ENCODE results near the gene KHK. TPM values are rescaled to one million over a fixed set of nuclear protein-coding genes. Genes with fewer than 3 reads are reported as not detected.

Gene KHK
- total RNA-seq, 4 donors from 2014 or later = 1.6 to 3.3 (median 2.1) TPM

GRCh38 chr2:27041752-27042151 is 44.8 kb upstream of the KHK start:
- ATAC-seq (ENCODE audit: low FRiP score) = no peak
- no peak for TF ChIP-seq CTCF (IDR thresholded peaks at IDR 0.05)
- no peak for DNase-seq (ENCODE audit: low spot score)

DNA sequence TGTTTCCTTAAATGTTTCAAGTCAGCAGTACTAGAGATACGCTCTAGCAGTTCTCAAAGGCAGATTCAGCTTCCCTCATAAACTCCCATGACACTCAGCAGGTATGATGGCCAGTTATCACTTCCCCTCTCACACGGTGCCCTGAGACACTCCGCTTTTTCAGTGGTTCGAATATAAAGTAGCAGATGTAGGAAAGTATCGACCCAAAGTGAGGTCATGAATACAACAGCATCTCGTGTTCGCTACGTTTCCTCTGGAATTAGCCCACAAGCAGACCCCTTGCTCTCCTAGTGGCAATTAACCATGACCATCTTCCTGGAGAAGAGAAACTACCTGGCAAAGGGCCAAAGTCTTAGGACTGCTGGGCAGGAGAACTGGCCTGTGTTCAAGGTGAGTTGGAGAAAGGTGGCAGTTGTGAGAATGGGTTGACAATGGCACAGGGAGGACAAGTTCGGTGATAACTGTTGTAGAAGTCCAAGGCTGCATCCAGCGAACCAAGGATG is 44.4 kb upstream of the KHK start:
- ATAC-seq (ENCODE audit: low FRiP score) (no peak), DNase-seq (ENCODE audit: low spot score) (no peak)
- no peak for TF ChIP-seq CTCF (IDR thresholded peaks at IDR 0.05)

DNA sequence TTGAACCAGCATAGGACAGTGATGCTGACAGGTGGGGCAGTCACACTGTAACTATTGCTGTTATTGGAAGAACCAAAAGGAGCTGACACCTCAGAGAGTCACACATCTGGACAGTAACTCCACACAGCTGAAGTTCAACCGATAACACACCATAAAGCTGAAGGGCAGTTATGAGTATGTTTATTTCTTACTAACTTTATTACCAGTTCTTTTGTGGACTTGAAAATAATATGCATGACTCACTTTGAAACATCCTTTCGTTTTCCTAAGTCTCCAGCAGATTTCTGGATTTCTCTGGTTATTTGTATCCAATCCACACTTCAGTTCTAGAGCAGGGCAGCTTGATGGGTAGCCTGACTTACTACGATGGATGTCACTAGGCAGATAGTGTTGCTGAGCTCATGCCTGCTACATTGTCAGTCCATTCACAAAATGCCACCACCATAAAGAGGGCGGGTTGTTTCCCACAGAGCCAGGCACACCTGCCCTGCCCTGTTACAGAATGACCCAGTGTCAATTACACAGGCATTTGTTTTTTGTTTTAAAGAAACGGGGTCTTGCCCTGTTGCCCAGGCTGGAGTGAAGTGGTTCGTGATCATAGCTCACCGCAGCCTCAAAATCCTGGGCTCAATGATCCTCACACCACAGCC is 43.5 kb upstream of the KHK start:
- DNase-seq (ENCODE audit: low spot score) (no peak), ATAC-seq (ENCODE audit: low FRiP score) (no peak)
- no peak for TF ChIP-seq CTCF (IDR thresholded peaks at IDR 0.05)

- TF ChIP-seq CTCF (IDR thresholded peaks at IDR 0.05) = no peak
- ATAC-seq (ENCODE audit: low FRiP score) (peak; percentile 44), DNase-seq (ENCODE audit: low spot score) (no peak)
Observed at GRCh38 chr2:27049422-27050280, 36.9 kb upstream of the KHK start.

DNA sequence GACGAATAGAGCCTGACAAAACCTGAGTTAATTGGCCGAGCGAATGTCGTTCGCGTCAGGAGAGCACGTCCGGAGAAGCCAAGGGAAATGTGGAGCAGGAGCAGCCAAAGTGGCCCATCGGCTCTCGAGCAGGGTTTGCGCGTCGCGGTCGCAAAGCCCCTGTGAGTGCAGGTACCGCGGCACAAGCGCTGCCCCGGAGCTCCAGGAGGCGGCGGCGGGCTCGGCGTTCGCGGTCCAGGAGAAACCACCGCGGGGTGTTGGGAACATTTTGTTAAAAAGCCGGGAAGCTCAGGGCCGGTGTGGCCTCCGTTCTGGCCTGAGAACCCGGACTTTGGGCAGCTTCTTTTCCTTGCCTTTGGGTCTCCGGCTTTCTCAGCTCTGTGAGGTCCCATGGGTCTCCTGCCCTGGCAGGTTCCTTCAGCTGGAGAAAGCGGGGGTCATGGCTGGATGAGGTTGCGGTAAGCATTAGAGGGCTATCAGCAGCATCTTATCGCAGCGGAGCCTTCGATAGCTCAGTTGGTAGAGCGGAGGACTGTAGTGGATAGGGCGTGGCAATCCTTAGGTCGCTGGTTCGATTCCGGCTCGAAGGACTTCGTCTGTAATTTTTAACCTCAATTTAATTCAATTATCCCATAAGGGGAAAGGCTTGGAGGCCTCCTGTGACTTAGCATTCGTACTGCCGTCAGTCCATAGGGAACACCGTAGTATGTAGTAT is 36.1 kb upstream of the KHK start:
- ATAC-seq (ENCODE audit: low FRiP score) (peak; percentile 81), DNase-seq (ENCODE audit: low spot score) (peak; percentile 95)
- TF ChIP-seq CTCF (IDR thresholded peaks at IDR 0.05) = no peak

DNA sequence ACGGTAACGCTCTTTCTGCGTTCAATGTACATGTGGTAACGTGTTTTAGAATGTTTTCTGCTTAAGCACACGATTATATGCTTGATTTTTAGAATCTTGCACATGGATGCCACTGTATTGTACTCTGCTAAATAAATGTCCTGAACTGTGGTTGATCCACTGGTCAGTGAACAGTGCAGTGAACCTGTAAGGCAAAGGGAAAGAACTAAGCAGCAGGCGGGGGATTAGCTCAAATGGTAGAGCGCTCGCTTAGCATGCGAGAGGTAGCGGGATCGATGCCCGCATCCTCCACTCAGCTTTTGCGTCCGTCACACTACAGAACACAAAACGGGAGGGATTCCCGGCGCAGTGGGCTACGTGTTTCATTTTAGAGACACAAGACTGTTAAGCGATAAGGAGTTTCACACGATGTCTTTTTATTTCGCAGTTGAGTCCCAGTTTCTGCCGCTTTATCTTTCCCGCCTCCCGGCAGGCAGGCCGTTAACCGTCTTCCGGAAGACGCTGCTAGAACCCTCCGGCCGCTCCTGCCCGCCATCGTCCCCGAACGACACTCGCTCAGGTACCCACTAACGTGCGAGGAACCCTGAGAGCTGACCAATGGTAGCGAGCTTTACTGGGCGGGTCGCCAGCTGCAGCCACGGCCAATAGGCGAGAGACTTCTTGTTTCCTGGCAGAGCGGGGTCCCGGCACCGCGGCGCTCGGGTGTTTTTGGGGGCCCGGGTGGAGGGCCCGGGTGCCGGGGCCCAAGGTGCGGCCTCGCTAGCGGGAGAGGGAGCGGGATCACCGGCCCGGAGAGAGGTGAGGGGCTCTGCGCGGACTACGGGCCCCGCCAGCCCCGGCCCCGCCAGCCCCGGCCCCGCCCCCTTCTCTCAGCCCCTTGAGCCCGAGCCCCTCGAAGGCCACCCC is 35.3 kb upstream of the KHK start, which contains the start of gene AGBL5:
AGBL5 (plus strand) TSS at position 673 of the 906 bp plus-strand sequence. CDS start 1,291 bp downstream, outside the sequence.
- DNase-seq (ENCODE audit: low spot score) = peak; percentile 93
- TF ChIP-seq CTCF (IDR thresholded peaks at IDR 0.05) = no peak
- ATAC-seq (ENCODE audit: low FRiP score) = peak; percentile 84
